ENCODE measurements around the gene USP40.

The USP40 gene

GRCh38 chr2:233458031-233458610 is 108.5 kb downstream of the USP40 start:
- no peak for DNase-seq

- DNase-seq: no peak
These were observed 109.2 kb downstream of the USP40 start for GRCh38 chr2:233457356-233457755.

GRCh38 chr2:233456934-233457333 is 109.6 kb downstream of the USP40 start:
- no peak for DNase-seq

GRCh38 chr2:233456111-233456510 is 110.5 kb downstream of the USP40 start:
- no peak for DNase-seq

GRCh38 chr2:233455491-233455890 is 111.1 kb downstream of the USP40 start:
- no peak for DNase-seq

- no peak for DNase-seq
These were observed 111.6 kb downstream of the USP40 start for GRCh38 chr2:233455006-233455405.

GRCh38 chr2:233453916-233454315 is 112.7 kb downstream of the USP40 start:
- no peak for DNase-seq

- DNase-seq: no peak
These were observed 113.3 kb downstream of the USP40 start for GRCh38 chr2:233453111-233453915.

- no peak for DNase-seq
These were observed 114.6 kb downstream of the USP40 start for GRCh38 chr2:233451950-233452349.

GRCh38 chr2:233450864-233451575 is 115.6 kb downstream of the USP40 start:
- DNase-seq: no peak

- no peak for DNase-seq
These were observed 116.4 kb downstream of the USP40 start for GRCh38 chr2:233449921-233450863.

GRCh38 chr2:233449081-233449901 is 117.3 kb downstream of the USP40 start:
- no peak for DNase-seq

GRCh38 chr2:233448575-233448974 is 118.0 kb downstream of the USP40 start:
- DNase-seq: no peak

GRCh38 chr2:233448220-233448559 is 118.4 kb downstream of the USP40 start:
- DNase-seq: no peak

GRCh38 chr2:233447506-233448219 is 118.9 kb downstream of the USP40 start:
- DNase-seq: no peak

GRCh38 chr2:233446606-233447305 is 119.8 kb downstream of the USP40 start:
- DNase-seq: no peak

- DNase-seq: no peak
These were observed 120.5 kb downstream of the USP40 start for GRCh38 chr2:233446121-233446520.

- no peak for DNase-seq
These were observed 121.3 kb downstream of the USP40 start for GRCh38 chr2:233445152-233445830.

- DNase-seq: no peak
These were observed 122.1 kb downstream of the USP40 start for GRCh38 chr2:233444501-233444900.

All from CD4-positive, alpha-beta T cell treated with Interleukin-17A for 1 hour (primary cell).